OCI-M2 (cell line): ENCODE measurements around the gene LCE1A.

Experiments used
- DNase-seq: peaks from one replicate; lab custom pipeline; 2025; ENCODE audit not compliant: unreplicated experiment; lab: John Stamatoyannopoulos, UW

LCE1A gene

DNA sequence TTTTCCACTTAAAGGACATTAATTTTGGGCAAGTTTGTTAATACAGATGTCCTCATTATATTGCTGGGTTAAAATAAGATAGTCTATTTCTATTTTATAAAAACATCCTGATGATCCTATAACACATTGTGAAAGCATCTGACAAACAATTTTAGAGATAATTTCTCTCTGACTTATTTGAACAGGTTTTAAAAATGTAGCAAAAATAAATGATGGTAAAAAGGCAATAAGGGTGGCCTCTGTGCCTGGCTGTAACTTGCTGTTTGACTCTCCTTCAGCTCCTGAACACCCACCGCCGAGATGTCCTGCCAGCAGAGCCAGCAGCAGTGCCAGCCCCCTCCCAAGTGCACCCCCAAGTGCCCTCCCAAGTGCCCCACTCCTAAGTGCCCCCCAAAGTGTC is at the start of gene LCE1A:
LCE1A (plus strand) TSS at position 301 of the 400 bp plus-strand sequence; CDS start at position 301, 0 bp downstream.
- no peak for DNase-seq

DNA sequence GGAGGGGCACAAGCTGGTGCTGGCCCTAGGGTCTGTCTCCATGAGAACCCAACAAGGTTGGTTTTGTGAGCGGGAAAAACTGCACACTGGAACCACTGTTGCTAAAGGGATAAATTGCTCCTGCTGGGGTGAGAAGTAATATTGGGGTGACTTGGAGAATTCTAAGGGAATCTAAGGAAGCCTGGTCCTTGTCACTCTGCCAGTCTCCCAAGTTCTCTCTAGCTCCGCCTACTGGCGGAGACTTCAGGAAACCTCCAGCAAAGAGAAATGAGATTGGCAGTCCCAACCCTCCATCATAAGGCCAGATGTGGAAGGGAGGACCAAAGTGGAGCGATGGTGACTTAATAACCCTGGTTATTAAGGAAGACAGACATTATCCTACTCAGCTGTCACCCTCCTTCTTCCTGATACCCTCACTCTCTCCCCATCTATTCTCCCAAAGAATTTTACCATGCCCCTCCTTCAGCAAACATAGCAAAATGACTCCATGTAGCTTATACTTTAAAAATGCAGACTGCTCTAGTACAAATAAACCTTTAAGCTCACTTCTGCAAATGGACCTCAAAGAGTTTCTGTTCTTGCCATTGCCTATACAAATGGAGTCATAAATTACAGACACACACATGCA is 49.6 kb upstream of the LCE1A start:
- DNase-seq = no peak

DNA sequence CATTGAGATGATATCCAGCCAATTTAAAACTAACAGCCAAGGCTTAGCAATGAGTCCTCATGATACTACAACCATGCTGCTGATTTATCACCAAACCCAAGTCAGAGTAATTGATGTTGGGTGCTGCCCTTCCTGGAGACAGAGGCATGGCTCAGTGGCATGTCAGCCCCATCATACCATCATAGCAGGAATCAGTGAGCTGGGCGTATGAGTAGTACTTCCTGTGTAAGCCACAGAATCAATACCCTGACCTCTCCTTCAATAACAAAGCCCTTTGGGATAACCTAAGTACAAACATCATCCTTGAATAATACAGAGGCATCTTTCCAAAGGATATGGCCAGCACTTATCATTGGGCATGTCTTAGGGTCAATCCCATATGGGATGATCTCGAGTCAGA is 44.2 kb upstream of the LCE1A start:
- DNase-seq = no peak

DNA sequence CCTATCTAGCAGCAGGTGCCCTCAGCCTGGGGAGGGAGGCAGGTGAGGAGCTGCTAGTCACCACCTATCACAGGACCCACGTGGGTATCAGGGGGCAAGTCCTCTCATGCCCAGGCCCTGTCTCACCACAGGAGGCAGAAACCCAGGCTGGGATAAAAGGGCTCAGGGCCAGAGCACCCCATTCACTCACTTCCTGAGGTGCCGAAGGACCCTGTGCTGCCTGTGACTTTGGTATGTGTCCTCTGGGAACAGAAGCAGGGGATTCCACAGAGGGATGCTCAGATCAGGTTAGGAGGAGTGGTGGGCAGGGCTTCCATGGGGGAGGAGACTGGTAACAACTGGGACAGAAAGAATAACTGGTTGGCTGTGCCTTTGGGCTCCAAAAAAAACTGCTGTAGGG is 41.2 kb upstream of the LCE1A start, which contains the start of gene LCE1E:
LCE1E (plus strand) TSS at position 181 of the 400 bp plus-strand sequence. CDS start 1,043 bp downstream, outside the sequence.
- DNase-seq = no peak

GRCh38 chr1:152795686-152796085 is 31.6 kb upstream of the LCE1A start:
- DNase-seq = no peak

GRCh38 chr1:152796421-152796820 is 30.9 kb upstream of the LCE1A start, which contains the start of gene LCE1D:
Gene LCE1D, plus strand, starts transcription at chr1:152796721. Its CDS starts 1,074 bp downstream, at chr1:152797795.
- DNase-seq = no peak

GRCh38 chr1:152801333-152801732 is 25.9 kb upstream of the LCE1A start:
- no peak for DNase-seq

DNA sequence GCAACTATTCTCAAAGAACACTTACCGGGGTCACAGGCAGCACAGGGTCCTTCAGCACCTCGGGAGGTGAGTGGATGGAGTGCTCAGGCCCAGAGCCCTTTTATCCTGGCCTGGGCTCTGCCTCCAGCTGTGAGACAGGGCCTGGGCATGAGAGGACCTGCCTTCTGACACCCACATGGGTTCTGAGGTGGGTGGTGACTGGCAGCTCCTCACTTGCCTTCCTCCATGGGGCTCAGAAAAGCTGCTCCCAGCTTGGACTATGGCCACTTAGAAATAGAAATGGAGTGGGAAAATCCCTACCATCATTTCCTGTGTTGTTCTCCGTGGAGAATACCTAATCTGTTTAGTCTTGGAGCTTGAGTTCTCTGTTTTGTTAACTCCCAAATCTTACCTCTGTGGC is 20.7 kb upstream of the LCE1A start, which contains the start of gene LCE1C:
LCE1C (minus strand) TSS at position 76 of the 400 bp plus-strand sequence. CDS start 1,173 bp downstream, outside the sequence.
- DNase-seq = no peak

DNA sequence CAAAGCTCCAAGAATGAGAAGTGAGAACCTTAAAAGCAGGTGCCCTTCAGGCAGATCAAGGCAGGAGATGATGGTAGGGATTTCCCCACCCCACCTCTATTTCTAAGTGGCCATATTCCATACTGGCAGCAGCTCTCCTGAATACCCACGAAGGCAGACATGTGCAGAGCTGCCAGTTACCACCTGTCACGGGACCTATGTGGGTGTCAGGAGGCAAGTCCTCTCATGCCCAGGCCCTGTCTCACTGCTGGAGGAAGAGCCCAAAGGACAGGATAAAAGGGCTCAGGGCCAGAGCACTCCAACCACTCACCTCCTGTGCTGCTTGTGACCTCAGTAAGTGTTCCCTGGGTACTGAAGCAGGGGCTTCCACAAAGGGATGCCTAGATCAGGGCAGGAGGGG is 16.2 kb upstream of the LCE1A start:
- DNase-seq = no peak

- no peak for DNase-seq
These were observed 15.6 kb upstream of the LCE1A start, which contains the start of gene LCE1B for GRCh38 chr1:152811671-152812070. Gene LCE1B, plus strand, starts transcription at chr1:152811971. Its CDS starts 476 bp downstream, at chr1:152812447.

DNA sequence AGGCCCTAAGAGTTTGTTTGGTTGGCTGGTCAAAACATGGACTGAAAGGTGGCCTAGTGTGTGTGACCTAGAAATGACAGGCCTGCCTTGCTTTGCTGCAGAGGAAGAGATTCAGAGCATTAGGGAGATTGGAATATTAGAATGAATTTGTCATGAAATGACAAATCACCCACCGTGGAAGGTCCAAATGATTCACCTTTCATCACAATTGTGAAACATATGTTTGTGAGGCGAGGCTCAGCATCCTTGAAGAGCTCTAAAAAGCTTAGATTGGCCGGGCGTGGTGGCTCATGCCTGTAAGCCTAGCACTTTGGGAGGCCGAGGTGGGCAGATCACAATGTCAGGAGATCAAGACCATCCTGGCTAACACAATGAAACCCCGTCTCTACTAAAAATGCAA is 10.0 kb upstream of the LCE1A start:
- DNase-seq = no peak

DNA sequence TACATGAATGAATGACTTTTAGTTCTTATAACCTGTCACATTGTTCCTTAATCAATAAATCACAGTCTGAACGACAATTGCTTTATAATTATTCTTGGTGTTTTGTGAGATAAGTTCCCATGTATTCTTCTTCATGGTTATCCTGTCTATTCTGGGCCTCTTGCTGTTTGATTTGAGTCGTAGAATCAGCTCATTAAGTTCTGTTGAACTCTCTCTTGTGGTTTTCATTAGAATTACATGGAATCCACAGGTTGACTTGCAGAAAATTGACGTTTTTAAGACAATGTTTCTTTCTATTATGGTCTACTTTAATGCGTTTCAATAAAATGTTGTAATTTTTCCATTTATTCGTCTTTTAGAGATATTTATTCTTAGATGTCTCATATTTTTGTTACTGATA is 4.0 kb upstream of the LCE1A start:
- DNase-seq = no peak

DNA sequence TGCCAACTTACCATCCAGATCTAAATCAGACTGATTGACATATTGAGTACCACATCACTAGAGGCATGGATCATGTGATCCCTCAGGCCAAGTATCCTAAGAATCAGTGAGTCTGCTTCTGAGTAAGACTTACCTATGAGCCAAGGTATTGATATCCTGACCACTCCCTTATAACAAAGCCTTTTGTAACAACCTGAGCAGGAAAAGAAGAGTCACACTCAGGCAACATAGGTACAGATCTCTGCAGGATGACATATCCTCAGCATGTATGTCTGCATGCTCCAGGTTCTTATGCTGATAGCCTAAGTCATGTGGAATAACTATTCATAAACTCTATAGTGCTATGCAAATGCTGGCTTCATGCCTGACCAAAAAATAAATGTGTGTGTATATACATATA is 2.3 kb upstream of the LCE1A start:
- no peak for DNase-seq

- no peak for DNase-seq
These were observed 9.6 kb downstream of the LCE1A start for GRCh38 chr1:152836870-152837269.

- DNase-seq = no peak
These were observed 15.3 kb downstream of the LCE1A start, which contains the start of gene LCE6A for GRCh38 chr1:152842556-152842955. Gene LCE6A, plus strand, starts transcription at chr1:152842856. Its CDS starts 665 bp downstream, at chr1:152843521.

- DNase-seq = no peak
These were observed 28.4 kb downstream of the LCE1A start for GRCh38 chr1:152855661-152856060.

GRCh38 chr1:152858062-152858461 is 30.8 kb downstream of the LCE1A start:
- DNase-seq = no peak

DNA sequence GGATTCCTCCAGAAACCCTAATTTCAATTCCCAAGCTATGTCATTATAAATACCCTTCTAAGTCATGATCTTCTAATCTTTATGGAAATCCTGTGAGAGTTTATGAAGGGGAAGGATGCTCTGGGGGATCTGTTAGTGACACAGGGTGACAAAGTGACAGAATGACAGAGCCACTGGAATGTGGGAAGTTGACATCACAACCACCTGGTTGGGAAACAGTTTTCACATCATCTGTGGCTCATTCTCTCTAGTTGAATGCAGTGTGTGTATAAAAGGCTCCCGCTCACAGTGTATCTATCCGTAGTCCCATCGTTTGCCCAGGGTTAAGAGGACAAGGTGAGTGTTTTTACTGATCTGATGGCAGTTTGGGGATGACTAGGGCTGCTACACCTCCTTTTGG is 32.4 kb downstream of the LCE1A start, which contains the start of gene LCE7A:
LCE7A (plus strand) TSS at position 301 of the 400 bp plus-strand sequence. CDS start 702 bp downstream, outside the sequence.
- no peak for DNase-seq

DNA sequence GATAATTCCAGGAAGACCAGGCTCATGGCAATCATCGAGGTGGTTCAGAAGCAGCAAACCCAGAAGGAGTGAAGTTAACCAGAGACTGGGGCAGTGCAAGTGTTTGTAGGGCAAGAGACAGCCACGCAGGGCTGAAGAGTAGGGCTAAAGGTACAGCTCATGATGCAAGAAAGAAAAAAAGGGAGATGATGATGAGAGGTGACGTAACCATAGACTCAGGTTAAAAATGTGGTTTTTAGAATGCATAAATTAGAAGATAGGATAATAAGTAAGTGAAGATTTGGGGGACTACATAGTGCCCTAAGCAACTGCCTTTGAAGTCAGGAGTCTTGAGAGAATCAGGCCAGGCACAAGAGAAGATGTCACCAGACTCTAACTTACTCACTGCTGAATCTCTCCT is 32.9 kb downstream of the LCE1A start:
- DNase-seq = no peak

DNA sequence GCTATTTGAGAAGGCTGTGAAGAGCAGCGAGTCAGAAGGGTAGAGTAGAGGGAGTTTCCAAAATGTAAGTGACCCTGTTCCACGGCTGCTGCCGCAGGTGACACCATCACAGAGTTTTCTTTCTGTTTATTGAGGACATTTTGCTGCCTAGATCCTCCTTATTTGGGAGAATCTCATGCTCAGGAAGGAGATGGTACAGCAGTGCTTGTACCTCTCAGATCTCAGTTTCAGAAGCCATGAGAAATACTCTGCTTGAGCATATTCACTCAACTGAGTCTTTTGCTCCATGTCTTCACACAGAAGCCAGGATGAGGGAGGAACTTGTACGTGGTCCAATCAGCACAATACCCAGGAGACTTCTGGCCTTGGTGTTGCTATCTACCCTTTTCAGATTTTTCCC is 34.1 kb downstream of the LCE1A start:
- DNase-seq = no peak

- no peak for DNase-seq
These were observed 37.2 kb downstream of the LCE1A start for GRCh38 chr1:152864443-152864842.

DNA sequence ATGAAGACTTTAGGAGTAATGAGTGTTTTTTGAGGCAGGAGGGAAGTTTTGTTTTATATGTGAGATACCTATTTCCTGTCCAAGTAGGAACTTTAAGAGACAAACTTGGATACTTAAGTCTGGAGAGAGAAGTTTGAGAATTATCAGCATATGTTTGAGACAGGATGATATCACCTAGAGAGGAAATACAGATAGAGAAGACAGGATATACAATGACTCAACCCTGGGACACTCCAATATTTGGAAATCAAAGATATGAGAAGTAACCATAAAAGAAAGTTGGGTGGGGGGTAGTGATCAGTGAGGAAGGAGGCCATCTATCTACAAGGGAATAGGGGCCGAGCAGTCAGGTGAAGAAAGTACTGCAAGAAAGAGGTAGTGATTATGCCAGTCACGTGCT is 39.0 kb downstream of the LCE1A start:
- DNase-seq = no peak
